IMR-90 (cell line): ENCODE data around the gene PRR5. TPM values are rescaled to one million over a fixed set of nuclear protein-coding genes. Genes with fewer than 3 reads are reported as not detected.

Experiments
- ATAC-seq: fragments of 200-7000 bp; cut with Tn5 transposase; 2 replicates; pipeline ENCODE4 v1.9.1; 2020; ENCODE audit warnings: low read depth, mild to moderate bottlenecking, moderate library complexity
- BruUV-seq: library from RNA; stranded (reverse); fragments of 400-500 nt; replicated peaks from 2 replicates; lab custom pipeline; 2021; lab: Mats Ljungman, UMichigan
- CTCF ChIA-PET: fragments of 300-600 bp; formaldehyde crosslinking; extraction: SDS; loops from one replicate; lab custom pipeline; 2021; ENCODE audit warnings: antibody characterized with exemption; lab: Yijun Ruan, JAX
- POLR2A ChIA-PET: fragments of 300-600 bp; sonication (Branson Sonifier 250); formaldehyde crosslinking; loops from one replicate; lab custom pipeline; 2022; ENCODE audit warnings: antibody characterized with exemption; ENCODE audit not compliant: unreplicated experiment; lab: Charles Lee
- DNase-seq: peaks from one replicate; pipeline ENCODE4 v3.0.0; 2013
- H2AFZ ChIP-seq: replicated peaks from 2 replicates; pipeline ENCODE3; 2013; ENCODE audit warnings: low read length, mild to moderate bottlenecking; ENCODE audit not compliant: poor library complexity
- H2AK5ac ChIP-seq: 2 replicates; pipeline ENCODE4 v1.6.1; 2013; ENCODE audit warnings: low read depth, low read length, inconsistent platforms
- H2AK9ac ChIP-seq: replicated peaks from 2 replicates; pipeline ENCODE3; 2013; ENCODE audit warnings: mild to moderate bottlenecking, low read depth, low read length, moderate library complexity; ENCODE audit not compliant: poor library complexity
- H2BK120ac ChIP-seq: 2 replicates; pipeline ENCODE4 v1.6.1; 2013; ENCODE audit warnings: low read depth, low read length, inconsistent platforms
- H2BK15ac ChIP-seq: 3 replicates; pipeline ENCODE4 v1.6.1; 2013; ENCODE audit warnings: low read depth, low read length, inconsistent platforms
- H2BK20ac ChIP-seq: 2 replicates; pipeline ENCODE4 v1.6.1; 2013; ENCODE audit warnings: low read depth, mild to moderate bottlenecking, inconsistent platforms, low read length, moderate library complexity
- H2BK5ac ChIP-seq: 2 replicates; pipeline ENCODE4 v1.6.1; 2013; ENCODE audit warnings: mild to moderate bottlenecking, low read depth, low read length, inconsistent platforms; ENCODE audit not compliant: poor library complexity, severe bottlenecking
- H3K14ac ChIP-seq: replicated peaks from 2 replicates; pipeline ENCODE4 v1.6.1; 2013; ENCODE audit warnings: low read depth, low read length, inconsistent platforms
- H3K18ac ChIP-seq: 2 replicates; pipeline ENCODE4 v1.6.1; 2013; ENCODE audit warnings: low read depth, low read length, control low read depth
- H3K23ac ChIP-seq: 2 replicates; pipeline ENCODE4 v1.6.1; 2013; ENCODE audit warnings: low read depth, low read length, inconsistent platforms
- H3K27ac ChIP-seq: 2 replicates; pipeline ENCODE4 v1.5.1; 2013; ENCODE audit warnings: mild to moderate bottlenecking, control low read depth, low read length; ENCODE audit not compliant: insufficient read depth
- H3K27me3 ChIP-seq: 2 replicates; pipeline ENCODE4 v1.6.1; 2013; ENCODE audit warnings: low read length; ENCODE audit not compliant: control insufficient read depth, insufficient read depth
- H3K36me3 ChIP-seq: 2 replicates; pipeline ENCODE4 v1.6.1; 2013; ENCODE audit warnings: low read length, mixed read lengths; ENCODE audit not compliant: control insufficient read depth, insufficient read depth
- H3K4ac ChIP-seq: 2 replicates; pipeline ENCODE4 v1.6.1; 2013; ENCODE audit warnings: low read depth, low read length, inconsistent platforms
- H3K4me1 ChIP-seq: 2 replicates; pipeline ENCODE4 v1.6.1; 2013; ENCODE audit warnings: low read length, mixed read lengths; ENCODE audit not compliant: control insufficient read depth, insufficient read depth
- H3K4me2 ChIP-seq: 2 replicates; pipeline ENCODE4 v1.6.1; 2013; ENCODE audit warnings: low read depth, mild to moderate bottlenecking, control low read depth, low read length, moderate library complexity
- H3K4me3 ChIP-seq: 2 replicates; pipeline ENCODE4 v1.5.1; 2013; ENCODE audit warnings: low read depth, mild to moderate bottlenecking, control low read depth, low read length, moderate library complexity; ENCODE audit not compliant: insufficient read depth
- H3K56ac ChIP-seq: 2 replicates; pipeline ENCODE4 v1.6.1; 2013; ENCODE audit warnings: low read length, inconsistent platforms; ENCODE audit not compliant: insufficient read depth; ENCODE audit errors: extremely low read depth
- H3K79me1 ChIP-seq, 2 experiments: 2 replicates each; pipeline ENCODE4 v1.6.1; 2013; ENCODE audit warnings: low read length in 2 of 2, inconsistent platforms in 1 of 2, low read depth in 1 of 2
- H3K9ac ChIP-seq: 2 replicates; pipeline ENCODE4 v1.6.1; 2013; ENCODE audit warnings: low read depth, low read length, control low read depth
- H3K9me1 ChIP-seq: 2 replicates; pipeline ENCODE4 v1.6.1; 2013; ENCODE audit warnings: low read length, inconsistent platforms; ENCODE audit not compliant: insufficient read depth
- H3K9me3 ChIP-seq: 2 replicates; pipeline ENCODE4 v1.6.1; 2013; ENCODE audit warnings: low read length; ENCODE audit not compliant: control insufficient read depth, insufficient read depth
- H4K20me1 ChIP-seq: 2 replicates; pipeline ENCODE4 v1.6.1; 2013; ENCODE audit warnings: low read length, inconsistent platforms; ENCODE audit not compliant: insufficient read depth
- H4K5ac ChIP-seq: 2 replicates; pipeline ENCODE4 v1.6.1; 2013; ENCODE audit warnings: mild to moderate bottlenecking, low read depth, low read length, control low read depth
- H4K8ac ChIP-seq, 2 experiments: 2 replicates each; pipeline ENCODE4 v1.6.1; 2013; ENCODE audit warnings: low read depth in 2 of 2, low read length in 2 of 2, control low read depth in 1 of 2, inconsistent platforms in 1 of 2
- H4K91ac ChIP-seq: 2 replicates; pipeline ENCODE4 v1.6.1; 2013; ENCODE audit warnings: low read depth, low read length, inconsistent platforms; ENCODE audit not compliant: insufficient read depth
- BHLHE40 ChIP-seq: fragments of 150-350 bp; IDR thresholded peaks from 2 replicates; pipeline ENCODE4 v1.6.1; 2016; ENCODE audit warnings: mild to moderate bottlenecking, low read depth, low read length
- CEBPB ChIP-seq: IDR thresholded peaks from 2 replicates; pipeline ENCODE4 v1.6.1; 2012; ENCODE audit warnings: low read depth, low read length, improper control_type of control experiment
- CHD1 ChIP-seq: IDR thresholded peaks from 2 replicates; pipeline ENCODE4 v1.6.1; 2012; ENCODE audit warnings: low read depth, low read length, improper control_type of control experiment
- CTCF ChIP-seq: conservative IDR thresholded peaks from 2 replicates; pipeline ENCODE4 v1.5.1; 2012; ENCODE audit warnings: mild to moderate bottlenecking, low read depth, low read length, improper control_type of control experiment
- ELK1 ChIP-seq: fragments of 150-350 bp; IDR thresholded peaks from 2 replicates; pipeline ENCODE4 v1.6.1; 2016; ENCODE audit warnings: low read depth, mild to moderate bottlenecking, low read length, moderate library complexity, borderline replicate concordance
- FOS ChIP-seq: fragments of 150-350 bp; IDR thresholded peaks from 2 replicates; pipeline ENCODE4 v1.6.1; 2016; ENCODE audit warnings: low read depth, low read length
- MAFK ChIP-seq: IDR thresholded peaks from 2 replicates; pipeline ENCODE4 v1.6.1; 2012; ENCODE audit warnings: low read depth, low read length, improper control_type of control experiment
- MXI1 ChIP-seq: IDR thresholded peaks from 2 replicates; pipeline ENCODE4 v1.6.1; 2012; ENCODE audit warnings: low read depth, mild to moderate bottlenecking, low read length, moderate library complexity, borderline replicate concordance
- NFE2L2 ChIP-seq: fragments of 150-350 bp; IDR thresholded peaks from 2 replicates; pipeline ENCODE4 v1.6.1; 2016; ENCODE audit warnings: low read depth, mild to moderate bottlenecking, low read length
- POLR2A ChIP-seq: IDR thresholded peaks from 2 replicates; pipeline ENCODE4 v1.6.1; 2012; ENCODE audit warnings: mild to moderate bottlenecking, low read depth, low read length
- RAD21 ChIP-seq: IDR thresholded peaks from 2 replicates; pipeline ENCODE4 v1.6.1; 2012; ENCODE audit warnings: low read length, improper control_type of control experiment
- RFX5 ChIP-seq: IDR thresholded peaks from 2 replicates; pipeline ENCODE4 v1.8.0; 2012; ENCODE audit warnings: low read depth, mild to moderate bottlenecking, low read length, moderate library complexity
- SMC3 ChIP-seq: fragments of 150-350 bp; IDR thresholded peaks from 2 replicates; pipeline ENCODE4 v1.6.1; 2016; ENCODE audit warnings: low read depth, mild to moderate bottlenecking, antibody characterized with exemption, low read length, moderate library complexity
- USF2 ChIP-seq: fragments of 150-350 bp; IDR thresholded peaks from 2 replicates; pipeline ENCODE4 v1.6.1; 2017; ENCODE audit warnings: mild to moderate bottlenecking, antibody characterized with exemption, low read length, low read depth
- WGBS, 2 experiments: methylation state at CpG; one replicate each; pipeline versions ENCODE4 v1.1.5 to v1.1.7; 2013; ENCODE audit warnings: missing lambda C conversion rate in 2 of 2; ENCODE audit not compliant: insufficient read length in 1 of 2; ENCODE audit errors: extremely low coverage in 2 of 2; 5-methylcytosine and 5-hydroxymethylcytosine counted together
- dilution Hi-C: fragments of 300-500 bp; cut with HindIII; formaldehyde crosslinking; loops from one replicate; pipeline ENCODE4 v1.14.3; 2018; ENCODE audit warnings: low sequenced_read_pairs; ENCODE audit not compliant: unreplicated experiment
- in situ Hi-C: fragments of 300-500 bp; cut with MboI; formaldehyde crosslinking; loops from 3 replicates; pipeline ENCODE4 v1.14.3; 2019; ENCODE audit warnings: low sequenced_read_pairs, inconsistent platforms, mixed read lengths
- intact Hi-C: fragments of 100-400 bp; cut with micrococcal nuclease; formaldehyde crosslinking; loops from 2 replicates; pipeline ENCODE4 v1.10.0; 2022
- polyA plus RNA-seq, 3 experiments: library from polyadenylated mRNA; depleted of rRNA; stranded (reverse); fragments of >200 nt; gene quantifications; 2 replicates each; pipeline ENCODE4 v1.2.3, GENCODE V29; 2012; ENCODE audit warnings: low replicate concordance in 1 of 3
- total RNA-seq: library from RNA; depleted of rRNA; stranded (reverse); fragments of >200 nt; gene quantifications from 2 replicates; pipeline ENCODE4 v1.2.3, GENCODE V29; 2012

The PRR5 gene
- total and polyA plus RNA-seq, 2 of the 4 experiments (the other 2 are of a cell fraction), result 8.1 to 24.3 TPM

GRCh38 chr22:44683881-44684280 is 18.1 kb upstream of the PRR5 start:
- dilution Hi-C loops, result no loop called here
- no peak overlapping the region for H3K56ac ChIP-seq

More at GRCh38 chr22:44683881-44684280, 18.1 kb upstream of the PRR5 start:
- no peak overlapping the region for H3K9ac ChIP-seq
- H4K91ac ChIP-seq, result no peak overlapping the region
- no peak overlapping the region for H2BK15ac ChIP-seq
- H3K79me1 ChIP-seq, result peaks cover 6 to 17% of the 10 kb centered on the region in 2 experiments; a peak in 3 of 4 replicates
- no CpG with 5 or more reads among the region's 8 CpGs for WGBS, 2 experiments
- POLR2A ChIA-PET, result no interaction called here
- H2AFZ ChIP-seq, result no peak overlapping the region
- no peak for TF ChIP-seq MXI1
- no peak for TF ChIP-seq NFE2L2
- TF ChIP-seq ELK1, result no peak
- TF ChIP-seq POLR2A, result no peak
- no peak for TF ChIP-seq CHD1
- TF ChIP-seq CTCF, result no peak
- TF ChIP-seq RAD21, result no peak
- TF ChIP-seq FOS, result no peak
- no peak for TF ChIP-seq CEBPB
- TF ChIP-seq USF2, result no peak
- no peak for TF ChIP-seq BHLHE40
- no peak for TF ChIP-seq RFX5
- TF ChIP-seq MAFK, result no peak
- no peak for TF ChIP-seq SMC3
- ATAC-seq (no peak), DNase-seq (no peak)
- no peak overlapping the region for H3K23ac ChIP-seq
- no peak overlapping the region for H4K5ac ChIP-seq
- H2BK5ac ChIP-seq, result no peak overlapping the region
- CTCF ChIA-PET, result interaction anchor here (0.9 to 1.9 kb wide), 2 partner anchors 13 to 18 kb away, joined by 3 to 10 read pairs; no protein-coding TSS in a partner anchor
- H3K9me3 ChIP-seq, result no peaks in the 10 kb centered on the region
- no peak overlapping the region for H2BK20ac ChIP-seq
- intact Hi-C loops (no loop called here), in situ Hi-C loops (no loop called here)
- H4K20me1 ChIP-seq, result peaks cover 9% of the 10 kb centered on the region
- no peak overlapping the region for H3K4me2 ChIP-seq
- H3K4me3 ChIP-seq, result no peak overlapping the region
- H3K9me1 ChIP-seq, result peaks cover 20% of the 10 kb centered on the region
- no peak overlapping the region; the same call in 1 of the 2 replicates for H3K4ac ChIP-seq
- H2BK120ac ChIP-seq, result no peak overlapping the region
- H2AK5ac ChIP-seq, result no peak overlapping the region
- peaks cover 20% of the 10 kb centered on the region for H3K4me1 ChIP-seq
- H2AK9ac ChIP-seq, result no peak overlapping the region
- H4K8ac ChIP-seq, result no peak overlapping the region
- no peaks in the 10 kb centered on the region for H3K27me3 ChIP-seq
- H3K36me3 ChIP-seq, result no peaks in the 10 kb centered on the region
- BruUV-seq, result no TSS peak
- no peak overlapping the region for H3K27ac ChIP-seq
- no peak overlapping the region for H3K14ac ChIP-seq
- no peak overlapping the region for H3K18ac ChIP-seq
